ENCODE data around the gene RASGEF1B.

DNA sequence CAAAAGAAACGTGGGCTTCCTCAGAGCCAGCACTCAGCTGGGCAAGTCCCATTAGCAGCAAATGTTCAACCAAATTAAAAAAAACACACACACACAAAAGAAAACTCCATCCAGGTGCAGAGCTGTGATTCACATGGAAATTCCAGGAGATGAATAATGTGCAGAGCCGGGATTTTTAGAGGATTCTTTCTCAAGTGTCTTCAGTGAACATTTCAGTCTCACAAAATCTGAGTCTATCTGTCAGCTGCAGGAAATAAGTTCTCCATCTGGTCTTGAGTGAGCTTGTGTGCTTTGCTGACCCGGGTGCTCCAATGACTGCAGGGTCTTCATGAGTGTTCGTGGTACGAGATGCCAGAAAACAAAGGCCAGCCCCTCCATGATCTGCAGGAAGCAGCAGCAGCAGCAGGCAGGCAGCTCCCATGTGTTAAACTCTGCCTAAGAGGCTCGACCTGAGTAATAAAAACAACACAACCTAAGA, 44.3 kb downstream of the RASGEF1B start:
- TF ChIP-seq, protein P1, sequence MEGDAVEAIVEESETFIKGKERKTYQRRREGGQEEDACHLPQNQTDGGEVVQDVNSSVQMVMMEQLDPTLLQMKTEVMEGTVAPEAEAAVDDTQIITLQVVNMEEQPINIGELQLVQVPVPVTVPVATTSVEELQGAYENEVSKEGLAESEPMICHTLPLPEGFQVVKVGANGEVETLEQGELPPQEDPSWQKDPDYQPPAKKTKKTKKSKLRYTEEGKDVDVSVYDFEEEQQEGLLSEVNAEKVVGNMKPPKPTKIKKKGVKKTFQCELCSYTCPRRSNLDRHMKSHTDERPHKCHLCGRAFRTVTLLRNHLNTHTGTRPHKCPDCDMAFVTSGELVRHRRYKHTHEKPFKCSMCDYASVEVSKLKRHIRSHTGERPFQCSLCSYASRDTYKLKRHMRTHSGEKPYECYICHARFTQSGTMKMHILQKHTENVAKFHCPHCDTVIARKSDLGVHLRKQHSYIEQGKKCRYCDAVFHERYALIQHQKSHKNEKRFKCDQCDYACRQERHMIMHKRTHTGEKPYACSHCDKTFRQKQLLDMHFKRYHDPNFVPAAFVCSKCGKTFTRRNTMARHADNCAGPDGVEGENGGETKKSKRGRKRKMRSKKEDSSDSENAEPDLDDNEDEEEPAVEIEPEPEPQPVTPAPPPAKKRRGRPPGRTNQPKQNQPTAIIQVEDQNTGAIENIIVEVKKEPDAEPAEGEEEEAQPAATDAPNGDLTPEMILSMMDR (IDR thresholded peaks at IDR 0.05; ENCODE audit: poor library complexity): no peak
- TF ChIP-seq EZH2 (IDR thresholded peaks at IDR 0.05; ENCODE audit: borderline replicate concordance): no peak
- TF ChIP-seq EZH2phosphoT487 (IDR thresholded peaks at IDR 0.05; ENCODE audit: low read depth, severe bottlenecking, unreplicated experiment): no peak
